IMR-90 (cell line): ENCODE data around the gene PALLD. TPM values are rescaled to one million over a fixed set of nuclear protein-coding genes. Genes with fewer than 3 reads are reported as not detected.

ENCODE experiments used
- ATAC-seq: fragments of 200-7000 bp; cut with Tn5 transposase; 2 replicates; pipeline ENCODE4 v1.9.1; 2020; ENCODE audit warnings: low read depth, mild to moderate bottlenecking, moderate library complexity
- BruUV-seq: library from RNA; stranded (reverse); fragments of 400-500 nt; replicated peaks from 2 replicates; lab custom pipeline; 2021; lab: Mats Ljungman, UMichigan
- CTCF ChIA-PET: fragments of 300-600 bp; formaldehyde crosslinking; extraction: SDS; loops from one replicate; lab custom pipeline; 2021; ENCODE audit warnings: antibody characterized with exemption; lab: Yijun Ruan, JAX
- POLR2A ChIA-PET: fragments of 300-600 bp; sonication (Branson Sonifier 250); formaldehyde crosslinking; loops from one replicate; lab custom pipeline; 2022; ENCODE audit warnings: antibody characterized with exemption; ENCODE audit not compliant: unreplicated experiment; lab: Charles Lee
- DNase-seq: peaks from one replicate; pipeline ENCODE4 v3.0.0; 2013
- H2AFZ ChIP-seq: replicated peaks from 2 replicates; pipeline ENCODE3; 2013; ENCODE audit warnings: low read length, mild to moderate bottlenecking; ENCODE audit not compliant: poor library complexity
- H2AK5ac ChIP-seq: 2 replicates; pipeline ENCODE4 v1.6.1; 2013; ENCODE audit warnings: low read depth, low read length, inconsistent platforms
- H2AK9ac ChIP-seq: replicated peaks from 2 replicates; pipeline ENCODE3; 2013; ENCODE audit warnings: mild to moderate bottlenecking, low read depth, low read length, moderate library complexity; ENCODE audit not compliant: poor library complexity
- H2BK120ac ChIP-seq: 2 replicates; pipeline ENCODE4 v1.6.1; 2013; ENCODE audit warnings: low read depth, low read length, inconsistent platforms
- H2BK15ac ChIP-seq: 3 replicates; pipeline ENCODE4 v1.6.1; 2013; ENCODE audit warnings: low read depth, low read length, inconsistent platforms
- H2BK20ac ChIP-seq: 2 replicates; pipeline ENCODE4 v1.6.1; 2013; ENCODE audit warnings: low read depth, mild to moderate bottlenecking, inconsistent platforms, low read length, moderate library complexity
- H2BK5ac ChIP-seq: 2 replicates; pipeline ENCODE4 v1.6.1; 2013; ENCODE audit warnings: mild to moderate bottlenecking, low read depth, low read length, inconsistent platforms; ENCODE audit not compliant: poor library complexity, severe bottlenecking
- H3K14ac ChIP-seq: replicated peaks from 2 replicates; pipeline ENCODE4 v1.6.1; 2013; ENCODE audit warnings: low read depth, low read length, inconsistent platforms
- H3K18ac ChIP-seq: 2 replicates; pipeline ENCODE4 v1.6.1; 2013; ENCODE audit warnings: low read depth, low read length, control low read depth
- H3K23ac ChIP-seq: 2 replicates; pipeline ENCODE4 v1.6.1; 2013; ENCODE audit warnings: low read depth, low read length, inconsistent platforms
- H3K27ac ChIP-seq: 2 replicates; pipeline ENCODE4 v1.5.1; 2013; ENCODE audit warnings: mild to moderate bottlenecking, control low read depth, low read length; ENCODE audit not compliant: insufficient read depth
- H3K27me3 ChIP-seq: 2 replicates; pipeline ENCODE4 v1.6.1; 2013; ENCODE audit warnings: low read length; ENCODE audit not compliant: control insufficient read depth, insufficient read depth
- H3K36me3 ChIP-seq: 2 replicates; pipeline ENCODE4 v1.6.1; 2013; ENCODE audit warnings: low read length, mixed read lengths; ENCODE audit not compliant: control insufficient read depth, insufficient read depth
- H3K4ac ChIP-seq: 2 replicates; pipeline ENCODE4 v1.6.1; 2013; ENCODE audit warnings: low read depth, low read length, inconsistent platforms
- H3K4me1 ChIP-seq: 2 replicates; pipeline ENCODE4 v1.6.1; 2013; ENCODE audit warnings: low read length, mixed read lengths; ENCODE audit not compliant: control insufficient read depth, insufficient read depth
- H3K4me2 ChIP-seq: 2 replicates; pipeline ENCODE4 v1.6.1; 2013; ENCODE audit warnings: low read depth, mild to moderate bottlenecking, control low read depth, low read length, moderate library complexity
- H3K4me3 ChIP-seq: 2 replicates; pipeline ENCODE4 v1.5.1; 2013; ENCODE audit warnings: low read depth, mild to moderate bottlenecking, control low read depth, low read length, moderate library complexity; ENCODE audit not compliant: insufficient read depth
- H3K56ac ChIP-seq: 2 replicates; pipeline ENCODE4 v1.6.1; 2013; ENCODE audit warnings: low read length, inconsistent platforms; ENCODE audit not compliant: insufficient read depth; ENCODE audit errors: extremely low read depth
- H3K79me1 ChIP-seq, 2 experiments: 2 replicates each; pipeline ENCODE4 v1.6.1; 2013; ENCODE audit warnings: low read length in 2 of 2, inconsistent platforms in 1 of 2, low read depth in 1 of 2
- H3K9ac ChIP-seq: 2 replicates; pipeline ENCODE4 v1.6.1; 2013; ENCODE audit warnings: low read depth, low read length, control low read depth
- H3K9me1 ChIP-seq: 2 replicates; pipeline ENCODE4 v1.6.1; 2013; ENCODE audit warnings: low read length, inconsistent platforms; ENCODE audit not compliant: insufficient read depth
- H3K9me3 ChIP-seq: 2 replicates; pipeline ENCODE4 v1.6.1; 2013; ENCODE audit warnings: low read length; ENCODE audit not compliant: control insufficient read depth, insufficient read depth
- H4K20me1 ChIP-seq: 2 replicates; pipeline ENCODE4 v1.6.1; 2013; ENCODE audit warnings: low read length, inconsistent platforms; ENCODE audit not compliant: insufficient read depth
- H4K5ac ChIP-seq: 2 replicates; pipeline ENCODE4 v1.6.1; 2013; ENCODE audit warnings: mild to moderate bottlenecking, low read depth, low read length, control low read depth
- H4K8ac ChIP-seq, 2 experiments: 2 replicates each; pipeline ENCODE4 v1.6.1; 2013; ENCODE audit warnings: low read depth in 2 of 2, low read length in 2 of 2, control low read depth in 1 of 2, inconsistent platforms in 1 of 2
- H4K91ac ChIP-seq: 2 replicates; pipeline ENCODE4 v1.6.1; 2013; ENCODE audit warnings: low read depth, low read length, inconsistent platforms; ENCODE audit not compliant: insufficient read depth
- BHLHE40 ChIP-seq: fragments of 150-350 bp; IDR thresholded peaks from 2 replicates; pipeline ENCODE4 v1.6.1; 2016; ENCODE audit warnings: mild to moderate bottlenecking, low read depth, low read length
- CEBPB ChIP-seq: IDR thresholded peaks from 2 replicates; pipeline ENCODE4 v1.6.1; 2012; ENCODE audit warnings: low read depth, low read length, improper control_type of control experiment
- CHD1 ChIP-seq: IDR thresholded peaks from 2 replicates; pipeline ENCODE4 v1.6.1; 2012; ENCODE audit warnings: low read depth, low read length, improper control_type of control experiment
- CTCF ChIP-seq: conservative IDR thresholded peaks from 2 replicates; pipeline ENCODE4 v1.5.1; 2012; ENCODE audit warnings: mild to moderate bottlenecking, low read depth, low read length, improper control_type of control experiment
- ELK1 ChIP-seq: fragments of 150-350 bp; IDR thresholded peaks from 2 replicates; pipeline ENCODE4 v1.6.1; 2016; ENCODE audit warnings: low read depth, mild to moderate bottlenecking, low read length, moderate library complexity, borderline replicate concordance
- FOS ChIP-seq: fragments of 150-350 bp; IDR thresholded peaks from 2 replicates; pipeline ENCODE4 v1.6.1; 2016; ENCODE audit warnings: low read depth, low read length
- MAFK ChIP-seq: IDR thresholded peaks from 2 replicates; pipeline ENCODE4 v1.6.1; 2012; ENCODE audit warnings: low read depth, low read length, improper control_type of control experiment
- MAZ ChIP-seq: IDR thresholded peaks from 2 replicates; pipeline ENCODE4 v1.6.1; 2012; ENCODE audit warnings: low read depth, mild to moderate bottlenecking, low read length, improper control_type of control experiment, moderate library complexity, borderline replicate concordance
- MXI1 ChIP-seq: IDR thresholded peaks from 2 replicates; pipeline ENCODE4 v1.6.1; 2012; ENCODE audit warnings: low read depth, mild to moderate bottlenecking, low read length, moderate library complexity, borderline replicate concordance
- NFE2L2 ChIP-seq: fragments of 150-350 bp; IDR thresholded peaks from 2 replicates; pipeline ENCODE4 v1.6.1; 2016; ENCODE audit warnings: low read depth, mild to moderate bottlenecking, low read length
- POLR2A ChIP-seq: IDR thresholded peaks from 2 replicates; pipeline ENCODE4 v1.6.1; 2012; ENCODE audit warnings: mild to moderate bottlenecking, low read depth, low read length
- RAD21 ChIP-seq: IDR thresholded peaks from 2 replicates; pipeline ENCODE4 v1.6.1; 2012; ENCODE audit warnings: low read length, improper control_type of control experiment
- RFX5 ChIP-seq: IDR thresholded peaks from 2 replicates; pipeline ENCODE4 v1.8.0; 2012; ENCODE audit warnings: low read depth, mild to moderate bottlenecking, low read length, moderate library complexity
- SMC3 ChIP-seq: fragments of 150-350 bp; IDR thresholded peaks from 2 replicates; pipeline ENCODE4 v1.6.1; 2016; ENCODE audit warnings: low read depth, mild to moderate bottlenecking, antibody characterized with exemption, low read length, moderate library complexity
- USF2 ChIP-seq: fragments of 150-350 bp; IDR thresholded peaks from 2 replicates; pipeline ENCODE4 v1.6.1; 2017; ENCODE audit warnings: mild to moderate bottlenecking, antibody characterized with exemption, low read length, low read depth
- dilution Hi-C: fragments of 300-500 bp; cut with HindIII; formaldehyde crosslinking; loops from one replicate; pipeline ENCODE4 v1.14.3; 2018; ENCODE audit warnings: low sequenced_read_pairs; ENCODE audit not compliant: unreplicated experiment
- in situ Hi-C: fragments of 300-500 bp; cut with MboI; formaldehyde crosslinking; loops from 3 replicates; pipeline ENCODE4 v1.14.3; 2019; ENCODE audit warnings: low sequenced_read_pairs, inconsistent platforms, mixed read lengths
- intact Hi-C: fragments of 100-400 bp; cut with micrococcal nuclease; formaldehyde crosslinking; loops from 2 replicates; pipeline ENCODE4 v1.10.0; 2022
- polyA plus RNA-seq, 3 experiments: library from polyadenylated mRNA; depleted of rRNA; stranded (reverse); fragments of >200 nt; gene quantifications; 2 replicates each; pipeline ENCODE4 v1.2.3, GENCODE V29; 2012; ENCODE audit warnings: low replicate concordance in 1 of 3
- total RNA-seq: library from RNA; depleted of rRNA; stranded (reverse); fragments of >200 nt; gene quantifications from 2 replicates; pipeline ENCODE4 v1.2.3, GENCODE V29; 2012

The PALLD gene
- total and polyA plus RNA-seq, 2 of the 4 experiments (the other 2 are of a cell fraction), result 91.0 to 91.9 TPM

- peak overlapping the region; percentile 7; the same call in 1 of the 2 replicates for H3K4me2 ChIP-seq
- peak overlapping the region; percentile 19 to 78; a peak in 3 of 4 replicates for H4K8ac ChIP-seq
- no peak overlapping the region for H2AFZ ChIP-seq
- DNase-seq (peak; percentile 43), ATAC-seq (peak; percentile 13; the same call in 1 of the 2 replicates)
- ChIA-PET POLR2A (no interaction called here), CTCF (interaction anchor here (1.0 to 1.1 kb wide), 2 partner anchors 11 to 33 kb away, joined by 3 read pairs; no protein-coding TSS in a partner anchor)
- peak overlapping the region; percentile 93 for H2BK120ac ChIP-seq
- H3K27me3 ChIP-seq, result no peaks in the 10 kb centered on the region
- peaks cover 30% of the 10 kb centered on the region for H3K4me1 ChIP-seq
- H2AK5ac ChIP-seq, result peak overlapping the region; percentile 65
- H3K23ac ChIP-seq, result peak overlapping the region; percentile 91
- H3K9ac ChIP-seq, result no peak overlapping the region
- peaks cover 17% of the 10 kb centered on the region for H3K9me1 ChIP-seq
- no peak overlapping the region for H3K27ac ChIP-seq
- H2BK15ac ChIP-seq, result peak overlapping the region; percentile 69; the same call in 2 of the 3 replicates
- no TSS peak for BruUV-seq
- no peaks in the 10 kb centered on the region for H3K36me3 ChIP-seq
- in situ Hi-C loops (no loop called here), intact Hi-C loops (loop anchor here (5.0 kb wide), 1 partner anchor 302 kb away; the partner anchor contains the start of gene DDX60), dilution Hi-C loops (no loop called here)
- H4K5ac ChIP-seq, result peak overlapping the region; percentile 50; the same call in 1 of the 2 replicates
- no peak overlapping the region for H3K4me3 ChIP-seq
- peak overlapping the region; percentile 68 for H2BK5ac ChIP-seq
- H3K56ac ChIP-seq, result peak overlapping the region; percentile 37; the same call in 1 of the 2 replicates
- no peaks in the 10 kb centered on the region for H3K9me3 ChIP-seq
- H2BK20ac ChIP-seq, result peak overlapping the region; percentile 93
- peak overlapping the region; percentile 87 for H4K91ac ChIP-seq
- peak overlapping the region; percentile 87 for H3K14ac ChIP-seq
- no peaks in the 10 kb centered on the region for H3K79me1 ChIP-seq
- peak overlapping the region; percentile 87 for H3K4ac ChIP-seq
- H2AK9ac ChIP-seq, result peak overlapping the region; percentile 0
- H3K18ac ChIP-seq, result peak overlapping the region; percentile 88; the same call in 1 of the 2 replicates
- no peak for TF ChIP-seq CEBPB
- no peak for TF ChIP-seq ELK1
- TF ChIP-seq CTCF, result no peak
- TF ChIP-seq BHLHE40, result no peak
- no peak for TF ChIP-seq MAFK
- TF ChIP-seq FOS, result no peak
- no peak for TF ChIP-seq POLR2A
- no peak for TF ChIP-seq RFX5
- no peak for TF ChIP-seq MXI1
- TF ChIP-seq USF2, result no peak
- no peak for TF ChIP-seq NFE2L2
- TF ChIP-seq RAD21, result no peak
- TF ChIP-seq SMC3, result no peak
- TF ChIP-seq MAZ, result no peak
- TF ChIP-seq CHD1, result no peak
- no peaks in the 10 kb centered on the region for H4K20me1 ChIP-seq
Observed at GRCh38 chr4:168619266-168619631, 122.4 kb downstream of the PALLD start.
